HL-60/S4 treated with retinoic acid at 250 ng/mL for 4 days and 3 days (cell line): Measurements from ENCODE around the gene HECW1.
"Not testable (repeated sequence)": the region's sequence is repeated elsewhere in the genome, so short reads cannot be mapped to it uniquely, and the experiment has no call there.

Experiments
- in situ Hi-C: fragments of 300-500 bp; cut with MboI; formaldehyde crosslinking; loops from 2 replicates; pipeline ENCODE4 v1.7.0; 2022; ENCODE audit warnings: low sequenced_read_pairs

HECW1 gene

DNA sequence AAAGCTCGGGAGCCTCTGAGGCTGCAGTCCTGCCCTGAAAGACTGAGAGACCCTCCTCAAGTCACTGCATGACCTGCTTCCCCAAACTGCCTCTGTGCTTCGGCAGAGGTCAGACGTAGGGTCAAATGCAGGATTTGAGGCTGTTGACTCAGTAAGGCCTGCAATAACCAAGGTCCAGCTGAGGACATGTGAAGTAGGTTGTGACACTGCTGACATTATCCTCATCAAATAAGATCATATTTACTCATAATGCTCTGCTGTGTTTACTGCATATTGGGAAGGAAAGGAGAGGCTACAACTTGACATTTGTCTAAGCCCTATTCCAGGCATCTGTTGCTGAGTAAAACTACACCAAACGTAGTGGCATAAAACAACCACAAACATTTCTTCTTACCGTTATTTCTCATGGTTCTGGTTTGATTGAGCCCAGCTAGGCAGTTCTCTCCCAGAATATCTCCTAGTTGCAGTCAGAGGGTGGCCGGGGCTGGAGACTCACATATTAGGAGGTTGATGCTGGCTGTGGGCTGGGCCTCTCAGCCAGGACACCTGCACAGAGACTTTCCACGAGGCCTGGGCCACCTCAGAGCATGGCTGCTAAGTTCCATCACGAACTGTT lies 348.4 kb downstream of the HECW1 start:
- in situ Hi-C loops = no loop called here

GRCh38 chr7:43461349-43462024 lies 349.0 kb downstream of the HECW1 start:
- in situ Hi-C loops = no loop called here

- in situ Hi-C loops = no loop called here
Observed at GRCh38 chr7:43462836-43463235, 350.4 kb downstream of the HECW1 start.

DNA sequence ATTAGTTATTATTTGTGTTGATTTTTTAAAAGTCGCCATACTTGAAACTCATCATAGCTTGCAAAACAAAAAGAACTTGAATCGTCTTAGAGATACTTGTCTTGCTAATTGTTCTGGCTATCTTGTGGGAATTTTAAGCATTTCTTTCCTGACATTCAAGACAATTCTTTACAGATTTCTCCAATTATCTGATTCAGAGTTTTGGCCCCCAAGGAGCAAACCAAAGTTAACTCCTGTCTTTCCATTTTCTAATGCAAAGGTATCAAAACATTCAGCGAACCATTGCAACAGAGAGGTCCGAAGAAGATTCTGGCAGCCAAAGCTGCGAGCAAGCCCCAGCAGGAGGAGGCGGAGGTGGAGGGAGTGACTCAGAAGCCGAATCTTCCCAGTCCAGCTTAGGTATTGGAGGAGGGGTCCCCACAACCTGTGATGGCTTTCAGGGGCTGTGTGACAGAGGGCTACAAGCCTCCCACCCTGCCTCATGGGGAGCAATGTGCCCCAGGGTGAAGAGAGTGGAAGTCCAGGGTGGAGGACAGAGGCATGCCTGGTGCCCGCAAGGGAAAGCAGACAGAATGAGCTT lies 351.0 kb downstream of the HECW1 start:
- in situ Hi-C loops = no loop called here

DNA sequence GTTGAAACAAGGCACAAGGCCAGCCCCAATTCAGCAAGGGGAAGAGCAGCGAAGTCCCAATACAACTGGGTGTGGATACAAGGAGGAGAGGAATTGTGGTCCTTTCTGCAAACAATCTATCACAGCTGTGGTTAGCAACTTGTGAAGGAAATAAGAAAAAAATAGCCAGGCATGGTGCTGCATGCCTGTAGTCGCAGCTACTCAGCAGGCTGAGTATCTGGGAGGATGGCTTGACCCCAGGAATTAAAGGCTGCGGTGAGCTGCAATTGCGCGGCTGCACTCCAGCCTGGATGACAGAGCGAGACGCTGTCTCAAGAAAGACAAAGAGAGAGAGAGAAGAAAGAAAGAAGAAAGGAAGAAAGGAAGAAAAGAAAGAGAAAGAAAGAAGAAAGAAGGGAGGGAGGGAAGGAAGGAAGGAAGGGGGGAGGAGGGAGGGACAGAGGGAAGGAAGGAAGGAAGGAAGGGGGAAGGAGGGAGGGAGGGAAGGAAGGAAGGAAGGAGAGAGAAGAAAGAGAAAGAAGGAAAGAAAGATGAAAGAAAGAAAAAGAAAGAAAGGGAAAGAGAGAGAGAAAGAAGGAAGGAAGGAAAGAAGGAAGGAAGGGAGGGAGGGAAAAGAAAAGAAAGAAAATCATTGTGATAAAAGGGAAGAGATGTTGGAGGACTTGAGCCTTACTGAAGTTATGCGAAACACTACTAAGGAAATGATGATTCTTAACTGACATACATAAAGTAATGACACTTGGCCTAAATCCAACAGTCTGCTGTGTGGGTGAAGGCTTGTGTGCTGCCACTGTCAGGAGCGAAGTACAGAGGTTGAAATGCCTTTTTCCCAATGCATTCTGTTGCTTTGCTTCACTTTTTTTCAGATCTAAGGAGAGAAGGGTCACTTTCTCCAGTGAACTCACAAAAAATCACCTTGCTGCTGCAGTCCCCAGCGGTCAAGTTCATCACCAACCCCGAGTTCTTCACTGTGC lies 353.4 kb downstream of the HECW1 start:
- in situ Hi-C loops = no loop called here

- in situ Hi-C loops = no loop called here
Observed at GRCh38 chr7:43467406-43467805, 355.0 kb downstream of the HECW1 start.

DNA sequence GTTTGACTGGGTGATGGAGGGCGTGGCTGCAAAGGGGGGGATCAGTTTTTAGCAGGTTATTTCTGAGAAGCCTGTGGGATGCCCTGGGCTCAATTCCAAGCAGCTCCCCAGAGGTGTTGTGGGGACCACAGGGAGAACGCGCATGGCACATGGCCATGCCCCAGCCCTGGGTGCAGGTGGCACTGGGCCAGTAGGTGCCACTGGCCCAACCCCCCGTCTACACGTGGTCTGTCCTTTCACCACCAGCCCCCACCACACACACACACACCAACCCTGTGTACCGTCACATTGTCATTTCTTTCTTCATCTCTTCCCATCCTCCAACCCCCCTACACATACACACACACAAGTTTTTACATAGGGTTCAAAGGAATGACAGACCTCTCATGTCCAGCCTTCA lies 355.4 kb downstream of the HECW1 start:
- in situ Hi-C loops = no loop called here

- in situ Hi-C loops = no loop called here
Observed at GRCh38 chr7:43469051-43469450, 356.6 kb downstream of the HECW1 start.

- in situ Hi-C loops = no loop called here
Observed at GRCh38 chr7:43470110-43470509, 357.7 kb downstream of the HECW1 start.

DNA sequence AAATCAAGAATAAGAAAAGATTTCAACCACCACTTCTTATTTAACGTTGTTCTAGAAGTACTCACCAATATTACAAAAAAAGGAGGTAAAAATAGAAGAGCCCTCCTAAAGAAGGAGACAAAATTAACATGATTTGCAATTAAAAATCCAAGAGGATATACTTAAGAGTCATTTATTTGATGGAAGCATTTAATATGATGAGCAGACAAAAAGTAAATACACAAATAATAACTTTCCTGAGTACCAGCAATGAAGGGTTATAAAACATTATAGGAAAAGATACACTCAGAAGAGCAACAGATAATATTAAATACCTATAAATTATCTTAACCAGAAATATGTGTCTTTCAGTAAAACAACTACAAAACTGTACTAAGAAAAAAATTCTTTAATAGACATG lies 363.5 kb downstream of the HECW1 start:
- in situ Hi-C loops = no loop called here

DNA sequence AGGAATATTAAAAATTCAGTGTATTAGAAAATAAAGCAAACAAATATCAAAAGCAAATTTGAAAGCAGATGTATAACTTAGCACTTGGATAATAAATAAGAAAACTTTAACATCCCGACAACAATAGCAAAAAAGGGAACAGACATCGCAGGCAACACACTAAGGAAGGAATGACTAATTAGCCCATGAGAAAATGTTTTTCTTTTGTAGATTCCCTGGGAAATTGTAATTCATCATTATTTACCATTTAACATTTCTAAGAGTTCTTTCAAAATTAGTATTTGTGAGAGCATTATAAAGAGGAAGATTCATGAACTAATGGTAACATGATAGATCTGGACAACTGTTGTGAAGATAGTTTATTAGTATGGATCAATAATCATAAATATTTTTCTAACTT lies 364.4 kb downstream of the HECW1 start:
- in situ Hi-C loops = no loop called here

- in situ Hi-C loops = no loop called here
Observed at GRCh38 chr7:43479042-43479441, 366.6 kb downstream of the HECW1 start.

DNA sequence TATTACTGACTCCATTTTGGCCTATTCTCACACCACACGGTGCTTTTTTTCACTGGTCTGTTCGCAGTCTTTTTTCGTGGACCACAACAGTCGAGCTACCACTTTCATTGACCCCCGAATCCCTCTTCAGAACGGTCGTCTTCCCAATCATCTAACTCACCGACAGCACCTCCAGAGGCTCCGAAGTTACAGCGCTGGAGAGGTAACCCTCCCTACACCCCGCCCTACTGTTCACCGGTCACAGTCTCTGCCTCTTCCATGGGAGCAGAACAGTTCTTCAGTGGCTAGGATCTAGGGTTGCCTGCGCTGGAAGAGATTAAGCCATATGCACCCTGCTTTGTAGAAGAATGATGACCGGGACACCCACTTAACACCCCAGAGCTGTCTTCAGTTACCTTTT lies 367.1 kb downstream of the HECW1 start:
- in situ Hi-C loops = no loop called here

DNA sequence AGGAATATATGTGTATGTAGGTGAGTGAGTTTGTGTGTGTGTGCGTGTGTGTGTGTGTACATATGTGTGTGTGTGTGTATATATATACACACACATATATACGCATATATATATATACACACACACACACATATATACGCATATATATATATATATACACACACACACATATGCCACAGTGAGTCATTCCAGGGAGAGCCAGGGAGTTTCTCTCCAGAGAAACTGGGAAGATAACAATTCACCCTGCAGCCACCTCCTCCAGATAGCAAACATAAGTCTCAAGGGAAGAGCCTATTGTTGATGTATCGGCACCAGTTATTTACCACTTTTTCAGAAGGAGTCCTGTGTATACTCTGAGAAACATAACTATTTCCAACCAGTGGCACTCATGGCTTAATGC lies 368.1 kb downstream of the HECW1 start:
- in situ Hi-C loops = no loop called here

DNA sequence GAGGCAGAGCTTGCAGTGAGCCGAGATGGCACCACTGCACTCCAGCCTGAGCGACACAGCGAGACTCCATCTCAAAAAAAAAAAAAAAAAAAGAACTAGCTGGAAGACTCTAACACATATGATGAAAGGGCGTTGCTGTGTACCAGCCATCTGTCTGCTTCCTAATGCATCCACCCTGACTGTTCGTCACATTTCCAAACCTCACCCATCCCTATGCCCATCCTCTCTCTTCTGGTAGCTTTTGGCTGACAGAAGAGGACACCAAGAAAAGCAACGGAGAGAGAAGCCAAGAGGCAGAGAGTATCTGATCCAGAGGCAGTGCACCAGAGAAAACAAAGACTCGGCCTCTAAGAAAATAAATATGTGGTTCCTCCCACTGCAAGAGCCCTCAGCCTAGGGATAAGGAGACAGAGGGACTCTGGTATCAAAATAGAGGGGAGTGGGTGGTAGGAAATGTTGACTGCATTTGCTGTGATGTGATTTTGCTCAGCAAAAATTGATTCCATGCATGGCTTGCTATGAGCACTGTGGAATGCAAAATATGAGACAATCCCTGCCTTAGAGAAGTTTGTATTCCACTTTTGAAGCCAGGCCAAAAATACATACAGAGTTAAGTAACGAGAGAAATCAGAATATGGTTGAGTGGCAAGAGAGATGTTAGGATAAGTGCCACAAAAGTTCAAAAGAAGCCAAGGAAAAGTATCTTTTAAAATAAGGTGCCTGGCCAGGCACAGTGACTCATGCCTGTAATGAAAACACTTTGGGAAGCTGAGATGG lies 369.6 kb downstream of the HECW1 start:
- in situ Hi-C loops = no loop called here

GRCh38 chr7:43482679-43483252 lies 370.3 kb downstream of the HECW1 start:
- in situ Hi-C loops = no loop called here

GRCh38 chr7:43484678-43485395 lies 372.4 kb downstream of the HECW1 start:
- in situ Hi-C loops = no loop called here

- in situ Hi-C loops = no loop called here
Observed at GRCh38 chr7:43485580-43485979, 373.1 kb downstream of the HECW1 start.

DNA sequence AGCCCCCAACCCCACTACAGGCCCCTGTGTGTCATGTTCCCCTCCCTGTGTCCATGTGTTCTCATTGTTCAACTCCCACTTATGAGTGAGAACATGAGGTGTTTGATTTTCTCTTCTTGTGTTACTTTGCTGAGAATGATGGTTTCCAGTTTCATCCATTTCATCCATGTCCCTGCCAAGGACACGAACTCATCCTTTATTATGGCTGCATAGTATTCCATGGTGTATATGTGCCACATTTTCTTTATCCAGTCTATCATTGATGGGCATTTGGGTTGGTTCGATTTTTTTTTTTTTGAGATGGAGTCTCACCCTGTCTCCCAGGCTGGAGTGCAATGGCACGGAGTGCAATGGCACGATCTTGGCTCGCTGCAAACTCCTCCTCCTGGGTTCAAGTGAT lies 373.6 kb downstream of the HECW1 start:
- in situ Hi-C loops = not testable (repeated sequence)

GRCh38 chr7:43486634-43487033 lies 374.2 kb downstream of the HECW1 start:
- in situ Hi-C loops = no loop called here
